Muscle of arm (tissue), 14 donors: ENCODE measurements around the gene ATXN8OS. TPM values are rescaled to one million over a fixed set of nuclear protein-coding genes. Genes with fewer than 3 reads are reported as not detected.
"Not testable (repeated sequence)": the region's sequence is repeated elsewhere in the genome, so short reads cannot be mapped to it uniquely, and the experiment has no call there.

Source experiments
- DNase-seq: peaks from one replicate; pipeline ENCODE4 v3.0.0-alpha.2; 2013
- long read RNA-seq, 11 donors: transcript quantifications; one replicate each; lab custom pipeline, GENCODE V29; 2026
- polyA plus RNA-seq, 12 donors: library from polyadenylated mRNA; unstranded; fragments of 120-200 nt; gene quantifications; one replicate each; pipeline ENCODE4 v1.2.1, GENCODE V29; 2013; ENCODE audit not compliant: insufficient read length in 12 of 12

ATXN8OS gene
- under 1 TPM in 3 of 12 donors, not detected in 9; 0.32 to 0.39 (median 0.34) TPM for polyA plus RNA-seq
- long read RNA-seq, donor 1: 0 reads
- long read RNA-seq, donor 2: 0 reads
- long read RNA-seq, donor 3: 0 reads
- long read RNA-seq, donor 4: 0 reads
- long read RNA-seq, donor 5: 0 reads
- long read RNA-seq, donor 6: 0 reads
- long read RNA-seq, donor 7: 0 reads
- long read RNA-seq, donor 8: 0 reads
- long read RNA-seq, donor 9: 0 reads
- long read RNA-seq, donor 10: 0 reads
- long read RNA-seq, donor 11: 0 reads

DNA sequence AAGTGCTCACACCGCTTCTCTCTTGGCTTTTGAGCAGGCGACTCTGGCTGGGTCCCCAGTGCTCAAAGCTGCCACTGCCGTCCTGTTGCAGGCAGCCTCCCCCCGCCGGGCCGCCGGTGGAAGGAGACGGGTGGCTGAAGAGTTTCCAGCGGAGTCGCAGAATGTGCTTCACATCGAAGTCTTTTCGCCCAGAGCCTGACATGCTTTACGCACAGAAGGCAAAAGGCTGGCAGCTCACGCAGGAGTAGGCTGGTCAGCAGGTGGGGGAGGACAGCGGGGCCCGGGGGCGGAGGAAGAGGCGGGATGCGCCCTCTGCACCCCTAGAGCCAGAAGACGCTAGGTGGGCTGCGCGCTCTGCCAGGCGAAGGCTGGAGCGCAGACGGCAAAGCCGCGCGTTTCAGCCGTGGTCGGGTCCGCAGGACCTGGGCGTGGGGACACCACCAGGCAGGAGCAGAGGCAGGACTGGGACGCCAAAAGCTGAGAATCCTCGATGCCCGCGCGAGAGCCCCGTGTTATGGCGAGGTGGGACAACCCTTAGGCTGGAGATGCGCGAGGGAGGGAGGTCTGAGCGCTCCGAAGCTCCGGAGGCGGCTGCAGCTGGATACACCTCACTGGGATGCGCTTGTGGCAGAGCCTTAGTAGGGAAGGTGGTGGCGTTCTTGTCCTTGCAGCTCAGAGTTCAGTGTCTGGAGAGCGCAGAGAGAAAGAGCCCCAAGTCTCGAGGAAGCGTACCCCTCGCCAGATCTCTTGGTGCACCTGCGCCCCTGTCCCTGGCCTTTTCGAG, at the start of gene ATXN8OS:
ATXN8OS (plus strand) TSS at position 329 of the 784 bp plus-strand sequence.
- no peak for DNase-seq

- DNase-seq: peak; percentile 7
Measured at GRCh38 chr13:70080012-70080411, 27.6 kb upstream of the ATXN8OS start.

DNA sequence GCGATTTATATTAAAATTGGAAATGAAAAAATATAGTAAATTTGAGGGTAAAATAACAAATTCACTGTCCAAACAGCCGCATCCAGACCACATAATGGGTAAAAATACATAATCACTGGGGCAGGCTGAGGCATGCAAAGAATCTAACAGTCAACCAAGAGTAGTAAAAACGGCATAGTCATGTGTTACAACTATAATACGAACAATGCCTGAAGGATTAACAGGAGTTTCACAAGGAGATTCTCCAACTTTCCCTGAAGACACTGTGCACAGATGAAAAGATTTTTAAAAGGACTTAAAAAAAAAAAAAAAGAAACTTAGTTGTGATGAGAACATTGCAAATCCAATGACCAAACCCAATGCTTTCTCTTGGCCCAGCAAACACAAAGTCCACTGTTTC, 20.4 kb upstream of the ATXN8OS start:
- no peak for DNase-seq

DNA sequence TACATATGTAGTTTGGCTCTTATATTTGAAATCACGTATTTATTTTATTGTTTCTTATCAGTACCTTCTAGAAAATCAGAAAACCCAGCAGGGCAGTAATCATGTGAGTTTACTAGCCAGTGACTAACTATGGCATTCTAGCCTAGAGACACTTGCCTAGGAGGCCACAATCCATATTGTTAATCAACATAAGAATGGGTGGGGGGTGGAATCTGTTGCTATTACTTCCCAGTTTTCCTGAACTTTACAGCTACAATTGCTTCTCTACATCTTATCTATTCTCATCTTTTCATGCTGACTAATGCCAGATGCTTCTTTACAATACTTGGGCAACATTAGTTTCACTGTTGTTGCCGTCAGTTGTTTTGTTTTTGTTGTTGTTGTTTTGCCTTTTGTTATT, 18.7 kb upstream of the ATXN8OS start:
- DNase-seq: no peak

DNA sequence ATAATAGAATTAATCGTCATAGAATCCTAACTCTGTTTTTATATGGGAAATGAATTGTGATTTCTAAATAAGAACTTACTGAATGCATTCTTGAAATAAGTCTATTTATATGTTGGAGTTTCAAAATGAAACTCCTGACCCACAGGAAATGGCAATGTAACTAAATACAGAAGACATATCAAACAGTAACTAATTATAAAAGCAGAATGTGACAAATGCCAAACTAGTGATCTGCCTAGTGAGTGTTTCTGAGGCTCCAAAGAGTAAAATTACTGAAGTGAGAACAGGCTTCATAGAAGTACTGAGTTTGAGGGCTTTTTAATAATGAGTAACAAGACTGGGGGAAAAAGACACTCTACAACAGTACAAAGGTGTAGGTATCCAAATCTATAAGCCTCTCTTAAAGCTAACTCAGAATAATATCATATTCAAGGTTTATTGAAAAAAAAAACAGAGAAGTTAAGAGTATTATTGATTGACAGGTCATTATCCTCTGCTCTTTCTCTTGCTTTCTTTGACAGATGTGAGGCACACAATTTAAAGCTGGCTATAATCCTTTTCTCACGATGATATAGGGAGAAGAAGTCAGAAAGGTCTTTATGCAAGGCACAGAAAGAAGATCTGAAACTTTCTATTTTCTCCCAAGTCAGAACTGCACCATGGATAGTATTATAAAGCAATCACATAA, 17.4 kb upstream of the ATXN8OS start:
- DNase-seq: no peak

- no peak for DNase-seq
Measured at GRCh38 chr13:70098669-70099068, 9.0 kb upstream of the ATXN8OS start.

GRCh38 chr13:70104481-70104880, 3.1 kb upstream of the ATXN8OS start:
- DNase-seq: no peak

DNA sequence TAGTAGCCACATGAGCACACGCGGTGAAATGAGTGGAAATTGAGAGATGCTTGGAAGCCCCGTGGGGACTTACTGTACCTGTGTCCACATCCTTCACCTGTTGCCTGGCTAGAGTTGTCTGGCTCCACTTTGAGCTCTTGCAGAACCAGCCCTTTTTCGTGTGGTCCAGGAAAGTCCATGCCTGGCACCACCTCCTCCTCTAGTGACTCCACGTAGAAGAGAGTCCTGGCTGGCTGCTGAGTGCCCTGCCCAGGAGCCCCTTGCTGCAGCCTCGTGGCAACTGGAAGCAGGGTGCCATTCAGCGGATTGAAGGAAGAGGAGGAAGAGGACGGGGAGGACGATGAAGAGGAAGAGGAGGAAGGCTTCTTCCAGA, 515 bp upstream of the ATXN8OS start:
- no peak for DNase-seq

DNA sequence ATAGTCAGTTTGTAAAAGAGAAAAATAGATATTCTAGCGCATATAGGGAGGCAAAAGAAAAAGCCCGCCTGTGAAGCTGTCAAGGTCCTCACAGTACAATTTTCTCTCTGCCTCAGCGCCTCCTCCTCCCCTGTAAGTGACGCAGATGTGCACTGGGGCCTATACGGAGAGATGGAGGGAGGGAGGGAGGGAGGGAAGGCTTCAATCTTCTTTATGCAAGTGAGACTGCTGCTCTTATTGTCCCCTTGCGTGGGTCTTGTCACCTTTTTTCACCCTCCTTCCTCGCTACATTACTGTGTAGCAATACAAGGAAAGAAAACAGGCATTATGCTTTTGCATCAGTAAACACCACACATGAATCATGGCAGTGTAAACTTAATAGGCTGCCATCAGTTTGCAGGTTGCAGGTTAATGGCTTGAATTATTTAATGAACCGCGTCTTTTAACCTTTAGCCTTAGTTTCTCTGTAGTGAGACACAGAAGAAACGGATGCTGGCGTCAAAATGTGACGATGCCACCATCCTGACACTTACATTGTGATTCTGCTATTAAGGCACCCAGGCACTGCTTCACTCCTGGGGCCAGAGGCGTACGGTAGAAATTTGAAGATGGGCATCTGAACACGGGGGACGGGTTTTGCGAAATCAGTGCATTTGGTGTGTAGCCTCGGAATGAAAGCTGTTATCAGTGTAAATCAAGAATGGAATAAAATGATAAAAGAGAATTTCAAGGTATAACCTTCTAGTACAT, 905 bp downstream of the ATXN8OS start, which contains the start of gene KLHL1:
KLHL1 (minus strand) TSS at position 97 of the 750 bp plus-strand sequence. CDS start 753 bp downstream, outside the sequence.
- no peak for DNase-seq

DNA sequence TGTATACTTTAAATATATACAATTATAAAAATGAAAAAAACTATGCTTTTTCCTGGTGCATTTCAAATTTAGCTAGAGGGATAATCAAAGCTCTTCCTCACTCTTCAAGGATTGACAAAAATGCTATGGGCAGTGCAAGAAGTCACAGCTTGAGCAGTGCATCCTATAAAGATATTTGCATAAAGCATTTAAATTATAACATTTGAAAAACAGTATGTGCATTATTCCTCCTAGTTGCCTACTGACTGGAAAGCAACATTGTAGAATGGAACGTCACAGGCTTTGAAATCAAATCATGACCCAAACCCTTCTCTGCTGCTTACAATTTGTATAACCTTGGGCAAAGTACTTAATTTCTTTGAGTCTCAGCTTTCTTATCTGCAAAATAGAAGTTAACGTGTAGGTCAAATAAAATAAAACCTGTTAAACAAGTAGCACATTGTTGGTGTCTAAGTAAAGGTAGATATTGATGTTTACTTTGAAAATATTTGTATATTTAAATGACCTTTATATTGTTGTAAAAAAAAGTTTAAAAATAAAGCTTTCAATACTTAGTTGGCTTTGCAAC, 9.8 kb downstream of the ATXN8OS start:
- DNase-seq: no peak

DNA sequence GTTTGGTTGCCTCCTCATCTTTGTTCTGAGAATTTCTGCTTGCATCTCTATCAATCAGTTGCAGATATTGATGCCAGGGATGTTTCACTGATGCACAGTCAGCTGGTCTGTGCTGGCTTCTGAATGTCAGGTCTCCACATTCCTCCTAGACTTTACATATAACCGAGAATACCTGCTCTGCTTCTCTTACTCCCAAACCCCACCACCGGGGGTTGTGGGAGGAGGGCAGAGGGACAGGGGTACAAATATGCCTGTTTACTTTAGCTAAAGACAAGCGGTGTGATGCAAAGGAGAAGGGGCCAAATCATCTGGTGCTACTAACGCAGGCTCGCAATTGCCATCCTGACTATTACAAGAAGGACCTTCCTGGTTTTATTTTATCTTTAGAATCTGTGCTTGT, 18.1 kb downstream of the ATXN8OS start:
- DNase-seq: no peak

DNA sequence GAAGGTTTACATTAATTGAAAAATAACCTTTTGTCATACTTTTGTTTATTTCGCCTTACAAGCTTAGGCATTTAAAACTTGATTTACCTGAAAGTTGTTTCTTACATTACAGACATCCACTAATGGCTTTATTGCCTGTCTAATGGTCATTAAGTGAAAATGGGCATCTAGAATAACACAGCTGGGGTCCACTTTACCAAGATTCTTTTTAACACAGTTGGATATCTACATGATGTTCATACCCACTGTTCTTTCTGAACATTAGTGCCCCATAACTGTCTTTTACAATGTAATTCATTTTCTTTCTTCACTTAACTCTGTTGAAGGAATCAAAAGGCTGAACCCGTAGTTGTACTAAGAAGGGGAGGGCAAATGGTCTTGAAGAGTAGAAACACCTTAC, 20.5 kb downstream of the ATXN8OS start:
- no peak for DNase-seq

- DNase-seq: not testable (repeated sequence)
Measured at GRCh38 chr13:70142658-70143057, 35.0 kb downstream of the ATXN8OS start.

DNA sequence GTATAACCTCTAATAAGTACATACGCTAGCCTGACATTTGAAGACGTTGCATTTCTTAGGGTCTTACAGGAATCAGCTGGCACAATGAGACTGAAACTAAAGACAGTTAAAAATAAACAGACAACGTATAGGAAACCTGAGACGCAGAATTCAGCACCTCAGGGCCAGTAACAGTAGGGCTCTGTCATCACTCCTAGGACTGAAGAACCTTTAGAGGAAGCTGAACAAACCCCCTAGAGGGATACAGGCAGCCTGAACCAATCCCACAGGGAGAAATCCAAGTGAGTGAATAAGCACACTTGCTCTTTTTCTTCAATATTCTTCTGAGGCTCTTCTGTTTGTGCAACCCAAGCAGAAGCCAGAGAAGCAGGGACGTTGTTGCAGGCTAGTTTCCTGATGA, 54.5 kb downstream of the ATXN8OS start:
- DNase-seq: no peak

- no peak for DNase-seq
Measured at GRCh38 chr13:70170689-70171088, 63.1 kb downstream of the ATXN8OS start.

DNA sequence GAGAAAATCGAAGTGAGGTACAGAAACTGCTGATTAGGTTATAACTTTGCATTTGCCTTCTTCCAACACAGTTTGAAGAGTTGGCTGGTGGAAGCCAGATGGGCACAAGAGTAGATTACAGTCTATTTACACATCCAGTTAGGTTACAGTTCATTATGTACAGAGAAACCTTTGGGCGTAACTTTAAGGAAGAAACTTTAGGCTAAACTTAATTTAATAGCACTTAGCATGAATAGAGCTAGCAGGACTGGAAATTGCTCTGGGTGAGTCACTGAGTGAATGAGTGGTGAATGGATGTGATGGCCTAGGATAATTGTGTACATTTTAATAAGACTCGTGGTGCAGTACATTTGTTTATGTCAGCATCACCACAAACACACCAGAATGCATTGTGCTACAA, 63.5 kb downstream of the ATXN8OS start:
- DNase-seq: no peak

- no peak for DNase-seq
Measured at GRCh38 chr13:70172946-70173597, 65.4 kb downstream of the ATXN8OS start.

GRCh38 chr13:70173598-70173959, 66.0 kb downstream of the ATXN8OS start:
- DNase-seq: no peak

DNA sequence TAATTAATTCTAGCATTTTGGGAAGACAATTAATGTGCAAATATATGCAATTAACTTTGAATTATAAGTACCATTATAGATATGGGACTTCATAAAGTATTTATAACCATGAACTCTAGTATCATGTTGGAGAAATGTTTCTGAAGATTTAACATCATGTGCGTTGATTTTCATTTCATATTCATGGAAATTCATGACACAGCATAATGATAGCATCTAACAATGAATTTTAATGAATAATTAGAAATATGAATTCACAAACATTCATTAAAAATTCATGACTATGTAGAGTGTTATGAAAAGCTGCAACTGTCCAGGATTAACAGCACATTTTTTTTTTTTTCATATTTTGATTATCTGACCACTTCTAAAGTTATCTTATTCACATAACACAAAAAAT, 70.7 kb downstream of the ATXN8OS start:
- DNase-seq: no peak
